Endodermal cell (in vitro differentiated cells): ENCODE measurements around the gene SOAT2. TPM values are rescaled to one million over a fixed set of nuclear protein-coding genes. Genes with fewer than 3 reads are reported as not detected.
A peak's percentile ranks its signal among the peaks of the same experiment; 100 is the strongest.

Experiments
- DNase-seq: peaks from one replicate; pipeline ENCODE4 v3.0.0-alpha.2; 2017
- H3K27ac ChIP-seq: 2 replicates; pipeline ENCODE4 v1.5.1; 2013; ENCODE audit warnings: mild to moderate bottlenecking, low read depth, low read length, moderate library complexity
- H3K27me3 ChIP-seq: 2 replicates; pipeline ENCODE4 v1.6.1; 2013; ENCODE audit warnings: mild to moderate bottlenecking, low read length, moderate library complexity; ENCODE audit not compliant: insufficient read depth, control insufficient read depth, poor library complexity, severe bottlenecking
- H3K36me3 ChIP-seq: 2 replicates; pipeline ENCODE4 v1.7.0; 2013; ENCODE audit warnings: mild to moderate bottlenecking, low read length, moderate library complexity; ENCODE audit not compliant: control insufficient read depth, insufficient read depth
- H3K4me1 ChIP-seq: one replicate; pipeline ENCODE4 v1.7.0; 2013; ENCODE audit warnings: low read length; ENCODE audit not compliant: control insufficient read depth, insufficient read depth
- H3K4me3 ChIP-seq: 2 replicates; pipeline ENCODE4 v1.5.1; 2013; ENCODE audit warnings: mild to moderate bottlenecking, low read length, moderate library complexity
- H3K9ac ChIP-seq: 2 replicates; pipeline ENCODE4 v1.6.1; 2013; ENCODE audit warnings: mild to moderate bottlenecking, low read length, moderate library complexity; ENCODE audit not compliant: poor library complexity, severe bottlenecking; ENCODE audit errors: extremely low read depth
- H3K9me3 ChIP-seq: 2 replicates; pipeline ENCODE4 v1.6.1; 2013; ENCODE audit warnings: mild to moderate bottlenecking, low read length, moderate library complexity; ENCODE audit not compliant: control insufficient read depth
- H3K27ac Mint-ChIP-seq: 2 replicates; pipeline ENCODE4 v1.8.0; 2020; ENCODE audit warnings: mixed read lengths
- H3K27me3 Mint-ChIP-seq: 2 replicates; pipeline ENCODE4 v1.8.0; 2021; ENCODE audit warnings: mild to moderate bottlenecking, mixed read lengths; ENCODE audit not compliant: insufficient read depth
- H3K36me3 Mint-ChIP-seq: 2 replicates; pipeline ENCODE4 v1.8.0; 2020; ENCODE audit warnings: low read depth, mixed read lengths
- H3K4me1 Mint-ChIP-seq: 2 replicates; pipeline ENCODE4 v1.8.0; 2020; ENCODE audit warnings: mixed read lengths
- H3K4me3 Mint-ChIP-seq: 2 replicates; pipeline ENCODE4 v1.8.0; 2020; ENCODE audit warnings: mild to moderate bottlenecking, moderate library complexity, mixed read lengths
- H3K9me3 Mint-ChIP-seq: 2 replicates; pipeline ENCODE4 v1.8.0; 2020; ENCODE audit warnings: mild to moderate bottlenecking, mixed read lengths
- WGBS, 2 experiments: methylation state at CpG; one replicate each; pipeline versions ENCODE4 v1.1.5 to v1.1.7; 2013; ENCODE audit warnings: missing lambda C conversion rate in 2 of 2, mixed read lengths in 1 of 2; ENCODE audit not compliant: insufficient coverage in 1 of 2, insufficient read length in 1 of 2; 5-methylcytosine and 5-hydroxymethylcytosine counted together
- total RNA-seq, 2 donors: library from RNA; stranded (reverse); fragmentation: NEBNext Ultra II Directional in 1 of 2; extraction: Animal tissue kit (Norgen Biotek cat#: 25700) in 1 of 2; gene quantifications; 2 replicates in 1 of 2; 3 replicates in 1 of 2; pipeline ENCODE4 v1.2.1, GENCODE V29; 2021
- TF ChIP-seq, protein P1 (sequence below): fragments of 200-600 bp; sonication (generic); conservative IDR thresholded peaks from 2 replicates; pipeline ENCODE4 v1.5.0; 2021; ENCODE audit warnings: antibody characterized with exemption, mild to moderate bottlenecking

Gene SOAT2
- total RNA-seq, 2 donors from 2014 or later: 0.46 to 0.71 TPM

- Histone ChIP-seq H3K4me3 (no peak overlapping the region), H3K4me1 (peaks cover 10% of the 10 kb centered on the region), H3K9me3 (no peaks in the 10 kb centered on the region), H3K27ac (no peak overlapping the region), H3K36me3 (no peaks in the 10 kb centered on the region), H3K27me3 (peaks cover 14% of the 10 kb centered on the region), H3K9ac (no peak overlapping the region)
- no peaks in the 10 kb centered on the region for H3K9me3 Mint-ChIP-seq
- DNase-seq: peak; percentile 44
- H3K36me3 Mint-ChIP-seq: no peaks in the 10 kb centered on the region
- TF ChIP-seq, protein P1, sequence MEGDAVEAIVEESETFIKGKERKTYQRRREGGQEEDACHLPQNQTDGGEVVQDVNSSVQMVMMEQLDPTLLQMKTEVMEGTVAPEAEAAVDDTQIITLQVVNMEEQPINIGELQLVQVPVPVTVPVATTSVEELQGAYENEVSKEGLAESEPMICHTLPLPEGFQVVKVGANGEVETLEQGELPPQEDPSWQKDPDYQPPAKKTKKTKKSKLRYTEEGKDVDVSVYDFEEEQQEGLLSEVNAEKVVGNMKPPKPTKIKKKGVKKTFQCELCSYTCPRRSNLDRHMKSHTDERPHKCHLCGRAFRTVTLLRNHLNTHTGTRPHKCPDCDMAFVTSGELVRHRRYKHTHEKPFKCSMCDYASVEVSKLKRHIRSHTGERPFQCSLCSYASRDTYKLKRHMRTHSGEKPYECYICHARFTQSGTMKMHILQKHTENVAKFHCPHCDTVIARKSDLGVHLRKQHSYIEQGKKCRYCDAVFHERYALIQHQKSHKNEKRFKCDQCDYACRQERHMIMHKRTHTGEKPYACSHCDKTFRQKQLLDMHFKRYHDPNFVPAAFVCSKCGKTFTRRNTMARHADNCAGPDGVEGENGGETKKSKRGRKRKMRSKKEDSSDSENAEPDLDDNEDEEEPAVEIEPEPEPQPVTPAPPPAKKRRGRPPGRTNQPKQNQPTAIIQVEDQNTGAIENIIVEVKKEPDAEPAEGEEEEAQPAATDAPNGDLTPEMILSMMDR: no peak
- 97 to 99% methylated on average over 5 to 6 of the region's 6 CpGs for WGBS, 2 experiments
- no peak overlapping the region for H3K4me3 Mint-ChIP-seq
- H3K4me1 Mint-ChIP-seq: peaks cover 25% of the 10 kb centered on the region
- peaks cover 30% of the 10 kb centered on the region for H3K27me3 Mint-ChIP-seq
- H3K27ac Mint-ChIP-seq: no peak overlapping the region
Measured at GRCh38 chr12:53090105-53090504, 13.2 kb upstream of the SOAT2 start.

- no peak overlapping the region for H3K27ac ChIP-seq
- H3K4me3 ChIP-seq: no peak overlapping the region
- peaks cover 25% of the 10 kb centered on the region for H3K4me1 Mint-ChIP-seq
- H3K27me3 ChIP-seq: peaks cover 11% of the 10 kb centered on the region
- no peak overlapping the region for H3K4me3 Mint-ChIP-seq
- peaks cover 34% of the 10 kb centered on the region for H3K27me3 Mint-ChIP-seq
- H3K4me1 ChIP-seq: peaks cover 10% of the 10 kb centered on the region
- no peaks in the 10 kb centered on the region for H3K36me3 Mint-ChIP-seq
- H3K9me3 ChIP-seq: no peaks in the 10 kb centered on the region
- H3K36me3 ChIP-seq: no peaks in the 10 kb centered on the region
- H3K9me3 Mint-ChIP-seq: no peaks in the 10 kb centered on the region
- WGBS, 2 experiments: 96 to 100% methylated on average over 1 to 2 of the region's 2 CpGs
- DNase-seq: peak; percentile 7
- H3K27ac Mint-ChIP-seq: no peak overlapping the region
- TF ChIP-seq, protein P1: no peak
- H3K9ac ChIP-seq: no peak overlapping the region
Measured at GRCh38 chr12:53090554-53090953, 12.7 kb upstream of the SOAT2 start.

- DNase-seq: peak; percentile 60
Measured at GRCh38 chr12:53091756-53092155, 11.5 kb upstream of the SOAT2 start.

More at GRCh38 chr12:53091756-53092155, 11.5 kb upstream of the SOAT2 start:
- Mint-ChIP-seq H3K4me1 (peaks cover 29% of the 10 kb centered on the region), H3K9me3 (no peaks in the 10 kb centered on the region), H3K4me3 (no peak overlapping the region), H3K27ac (no peak overlapping the region), H3K36me3 (no peaks in the 10 kb centered on the region), H3K27me3 (peaks cover 40% of the 10 kb centered on the region)
- TF ChIP-seq, protein P1: no peak
- no peak overlapping the region for H3K9ac ChIP-seq
- WGBS, 2 experiments: 70 to 83% methylated on average over 2 to 6 of the region's 6 CpGs
- no peak overlapping the region for H3K27ac ChIP-seq
- H3K36me3 ChIP-seq: no peaks in the 10 kb centered on the region
- peaks cover 11% of the 10 kb centered on the region for H3K4me1 ChIP-seq
- H3K27me3 ChIP-seq: peaks cover 18% of the 10 kb centered on the region
- no peaks in the 10 kb centered on the region for H3K9me3 ChIP-seq
- no peak overlapping the region for H3K4me3 ChIP-seq
